ENCODE data around the gene SEC16A.

SEC16A gene

GRCh38 chr9:136502196-136502595 lies 19.4 kb upstream of the SEC16A start:
- no peak for DNase-seq (ENCODE audit: low spot score)

- no peak for DNase-seq (ENCODE audit: low spot score)
Measured at GRCh38 chr9:136501686-136502085, 18.8 kb upstream of the SEC16A start.

- DNase-seq (ENCODE audit: low spot score) = no peak
Measured at GRCh38 chr9:136499935-136500910, 17.4 kb upstream of the SEC16A start.

GRCh38 chr9:136499071-136499934 lies 16.5 kb upstream of the SEC16A start:
- DNase-seq (ENCODE audit: low spot score) = no peak

GRCh38 chr9:136497916-136498695 lies 15.3 kb upstream of the SEC16A start:
- DNase-seq (ENCODE audit: low spot score) = no peak

- no peak for DNase-seq (ENCODE audit: low spot score)
Measured at GRCh38 chr9:136496801-136497620, 14.2 kb upstream of the SEC16A start.

GRCh38 chr9:136496181-136496580 lies 13.3 kb upstream of the SEC16A start:
- DNase-seq (ENCODE audit: low spot score) = no peak

- DNase-seq (ENCODE audit: low spot score) = no peak
Measured at GRCh38 chr9:136495238-136495800, 12.5 kb upstream of the SEC16A start.

- no peak for DNase-seq (ENCODE audit: low spot score)
Measured at GRCh38 chr9:136494531-136495215, 11.8 kb upstream of the SEC16A start.

GRCh38 chr9:136494012-136494411 lies 11.2 kb upstream of the SEC16A start:
- no peak for DNase-seq (ENCODE audit: low spot score)

- DNase-seq (ENCODE audit: low spot score) = no peak
Measured at GRCh38 chr9:136493567-136493971, 10.7 kb upstream of the SEC16A start.

GRCh38 chr9:136492978-136493522 lies 10.2 kb upstream of the SEC16A start:
- DNase-seq (ENCODE audit: low spot score) = no peak

GRCh38 chr9:136489731-136490130 lies 6.9 kb upstream of the SEC16A start:
- no peak for DNase-seq (ENCODE audit: low spot score)

- no peak for DNase-seq (ENCODE audit: low spot score)
Measured at GRCh38 chr9:136488247-136489214, 5.7 kb upstream of the SEC16A start.

- DNase-seq (ENCODE audit: low spot score) = no peak
Measured at GRCh38 chr9:136487672-136488071, 4.8 kb upstream of the SEC16A start.

- no peak for DNase-seq (ENCODE audit: low spot score)
Measured at GRCh38 chr9:136486823-136487620, 4.2 kb upstream of the SEC16A start.

GRCh38 chr9:136486131-136486530 lies 3.3 kb upstream of the SEC16A start:
- DNase-seq (ENCODE audit: low spot score) = no peak
